K562 treated with DMSO at 1 percent for 4 hours (cell line): ENCODE measurements around the gene MKRN3. TPM values are rescaled to one million over a fixed set of nuclear protein-coding genes. Genes with fewer than 3 reads are reported as not detected.

Source experiments
- total RNA-seq: library from RNA; unstranded; fragments of 300-600 nt; gene quantifications from 2 replicates; pipeline ENCODE4 v1.2.3, GENCODE V29; 2022; ENCODE audit not compliant: insufficient read depth

The MKRN3 gene
- 7.8 and 18.5 TPM in 2 replicates for total RNA-seq

GRCh38 chr15:23565395-23566070 is at the start of gene MKRN3:
TSS of gene MKRN3 (plus strand) at chr15:23565674. CDS start at chr15:23565783, 109 bp downstream.

Other genes with a start within 250 kb of the MKRN3 start
- gene GOLGA6L26, start 231.5 kb upstream of the MKRN3 start, total RNA-seq = not detected in 2 replicates
- gene GOLGA8S, start 210.9 kb upstream of the MKRN3 start, total RNA-seq = not detected in 2 replicates
- gene GOLGA6L2, start 118.4 kb upstream of the MKRN3 start, total RNA-seq = not detected in 2 replicates
- gene MAGEL2, start 82.2 kb downstream of the MKRN3 start, total RNA-seq = not detected in 2 replicates
- gene NDN, start 121.6 kb downstream of the MKRN3 start, total RNA-seq = 7.4 and 11.1 TPM in 2 replicates